BJ (cell line): ENCODE results near the gene MTURN. TPM values are rescaled to one million over a fixed set of nuclear protein-coding genes. Genes with fewer than 3 reads are reported as not detected.

ENCODE experiments used
- CTCF ChIA-PET: fragments of 350-600 bp; formaldehyde crosslinking; extraction: SDS; loops from one replicate; lab custom pipeline; 2021; ENCODE audit warnings: antibody characterized with exemption, inconsistent platforms; lab: Yijun Ruan, JAX
- POLR2A ChIA-PET: fragments of 300-600 bp; sonication (Branson Sonifier 250); formaldehyde crosslinking; extraction: SDS; loops from one replicate; lab custom pipeline; 2021; ENCODE audit warnings: antibody characterized with exemption; lab: Charles Lee
- DNase-seq: peaks from one replicate; pipeline ENCODE4 v3.0.0-alpha.2; 2011; ENCODE audit warnings: low read depth
- H3K27me3 ChIP-seq: 2 replicates; pipeline ENCODE4 v1.6.0; 2011; ENCODE audit warnings: low read length; ENCODE audit not compliant: control insufficient read depth, insufficient read depth
- H3K36me3 ChIP-seq: 2 replicates; pipeline ENCODE4 v1.5.1; 2011; ENCODE audit warnings: low read length; ENCODE audit not compliant: control insufficient read depth, insufficient read depth
- H3K4me3 ChIP-seq: 2 replicates; pipeline ENCODE4 v1.5.1; 2011; ENCODE audit warnings: low read depth, mild to moderate bottlenecking, control low read depth, low read length
- polyA minus RNA-seq: library from RNA; depleted of rRNA, polyadenylated mRNA; stranded (reverse); fragments of >200 nt; gene quantifications from 2 replicates; pipeline ENCODE4 v1.2.3, GENCODE V29; 2011; rRNA and poly(A)+ RNA removed
- polyA plus RNA-seq: library from polyadenylated mRNA; depleted of rRNA; stranded (reverse); fragments of >200 nt; gene quantifications from 2 replicates; pipeline ENCODE4 v1.2.3, GENCODE V29; 2011; rRNA removed
- TF ChIP-seq, protein P1 (sequence below): IDR thresholded peaks from 2 replicates; pipeline ENCODE4 v1.5.1; 2011; ENCODE audit warnings: low read depth, mild to moderate bottlenecking, control low read depth, inconsistent platforms, low read length, moderate library complexity; ENCODE audit not compliant: insufficient read depth

MTURN gene
- 7.0 and 9.2 TPM in 2 replicates for polyA plus RNA-seq
- 3.7 TPM in 2 replicates for polyA minus RNA-seq

DNA sequence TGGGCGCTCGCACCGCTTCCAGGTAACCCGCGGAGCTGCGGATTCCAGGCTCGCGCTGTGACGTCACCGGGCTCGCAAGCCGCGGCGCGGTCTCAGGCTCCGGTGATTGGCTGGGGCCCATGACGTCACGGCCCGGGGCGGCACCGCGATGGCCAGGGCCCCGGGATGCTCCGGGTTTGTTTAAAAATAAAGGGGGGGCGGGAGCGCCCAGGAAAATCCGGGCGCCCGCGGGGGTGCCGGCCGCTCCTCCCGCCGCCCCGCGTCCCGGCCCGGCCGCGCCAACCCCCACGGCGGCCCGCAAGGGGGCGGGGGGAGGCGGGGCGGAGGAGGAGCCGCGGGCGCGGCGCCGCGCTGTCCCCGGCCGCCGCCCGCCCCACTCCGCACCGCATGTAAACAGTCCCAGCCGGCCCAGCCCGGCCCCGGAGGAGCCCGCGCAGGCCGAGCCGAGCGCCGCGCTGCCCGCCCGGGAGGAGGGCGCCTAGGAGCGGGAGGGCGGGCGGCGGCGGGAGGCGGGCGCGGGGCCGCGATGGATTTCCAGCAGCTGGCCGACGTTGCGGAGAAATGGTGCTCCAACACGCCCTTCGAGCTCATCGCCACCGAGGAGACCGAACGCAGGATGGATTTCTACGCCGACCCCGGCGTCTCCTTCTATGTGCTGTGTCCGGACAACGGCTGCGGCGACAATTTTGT is at the start of gene MTURN:
TSS of gene MTURN (plus strand) at position 376 of the 690 bp plus-strand sequence. CDS start at position 527, 151 bp downstream.
- TF ChIP-seq, protein P1, sequence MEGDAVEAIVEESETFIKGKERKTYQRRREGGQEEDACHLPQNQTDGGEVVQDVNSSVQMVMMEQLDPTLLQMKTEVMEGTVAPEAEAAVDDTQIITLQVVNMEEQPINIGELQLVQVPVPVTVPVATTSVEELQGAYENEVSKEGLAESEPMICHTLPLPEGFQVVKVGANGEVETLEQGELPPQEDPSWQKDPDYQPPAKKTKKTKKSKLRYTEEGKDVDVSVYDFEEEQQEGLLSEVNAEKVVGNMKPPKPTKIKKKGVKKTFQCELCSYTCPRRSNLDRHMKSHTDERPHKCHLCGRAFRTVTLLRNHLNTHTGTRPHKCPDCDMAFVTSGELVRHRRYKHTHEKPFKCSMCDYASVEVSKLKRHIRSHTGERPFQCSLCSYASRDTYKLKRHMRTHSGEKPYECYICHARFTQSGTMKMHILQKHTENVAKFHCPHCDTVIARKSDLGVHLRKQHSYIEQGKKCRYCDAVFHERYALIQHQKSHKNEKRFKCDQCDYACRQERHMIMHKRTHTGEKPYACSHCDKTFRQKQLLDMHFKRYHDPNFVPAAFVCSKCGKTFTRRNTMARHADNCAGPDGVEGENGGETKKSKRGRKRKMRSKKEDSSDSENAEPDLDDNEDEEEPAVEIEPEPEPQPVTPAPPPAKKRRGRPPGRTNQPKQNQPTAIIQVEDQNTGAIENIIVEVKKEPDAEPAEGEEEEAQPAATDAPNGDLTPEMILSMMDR: no peak
- peak within 1 kb of the TSS; percentile 77 for H3K4me3 ChIP-seq
- no peaks in the 10 kb centered on the region for H3K27me3 ChIP-seq
- DNase-seq: no peak
- ChIA-PET POLR2A (no interaction called here), CTCF (no interaction called here)
- H3K36me3 ChIP-seq: no peaks in the 10 kb centered on the region

DNA sequence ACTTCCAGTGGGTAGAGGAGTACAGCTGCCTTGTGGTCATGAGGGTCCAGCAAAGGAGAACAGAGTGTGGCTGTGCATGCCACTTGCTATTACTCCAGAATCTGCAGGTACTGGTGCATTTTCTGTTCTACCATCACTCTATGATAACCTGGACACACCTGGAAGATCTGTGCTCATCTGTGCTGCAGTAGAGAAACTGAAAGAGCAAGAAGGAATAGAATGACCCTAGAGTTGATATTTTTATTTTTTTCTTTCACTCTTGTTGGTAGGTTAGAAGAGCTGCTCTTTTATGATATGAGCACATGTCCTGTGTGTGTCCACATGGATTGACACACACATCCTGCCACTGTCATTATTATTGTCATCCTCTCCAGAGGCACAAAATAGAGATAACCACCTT is 48.3 kb upstream of the MTURN start:
- TF ChIP-seq, protein P1: no peak
- CTCF ChIA-PET: interaction anchor here (5.2 kb wide), 1 partner anchor 10 kb away, joined by 35 read pairs; no protein-coding TSS in a partner anchor
- DNase-seq: no peak
- POLR2A ChIA-PET: no interaction called here
- Histone ChIP-seq H3K27me3 (no peaks in the 10 kb centered on the region), H3K4me3 (no peak overlapping the region), H3K36me3 (peaks cover 4% of the 10 kb centered on the region; the same call in 1 of the 2 replicates)

DNA sequence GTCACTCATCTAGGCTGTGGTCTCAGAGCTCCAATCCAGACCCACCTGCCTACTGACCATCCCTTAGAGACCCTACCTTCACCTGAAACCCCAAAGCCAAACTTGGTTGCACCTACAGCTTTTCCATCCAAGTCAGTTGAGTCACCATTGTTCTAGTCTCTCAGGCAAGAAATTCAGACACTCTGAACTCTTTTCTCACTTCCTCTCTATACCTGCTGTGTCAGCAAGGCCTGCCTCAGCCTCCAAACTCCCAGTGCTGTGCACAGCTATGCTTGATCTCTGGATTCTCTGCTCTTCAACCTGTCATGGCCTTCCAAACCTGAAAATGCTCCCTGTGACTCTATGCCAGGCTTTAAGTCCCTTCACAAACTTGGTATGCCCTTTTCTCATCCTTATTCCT is 47.4 kb upstream of the MTURN start:
- no peak overlapping the region for H3K4me3 ChIP-seq
- H3K27me3 ChIP-seq: no peaks in the 10 kb centered on the region
- ChIA-PET CTCF (interaction anchor here (5.2 kb wide), 1 partner anchor 11 kb away, joined by 35 read pairs; no protein-coding TSS in a partner anchor), POLR2A (no interaction called here)
- peaks cover 2% of the 10 kb centered on the region; the same call in 1 of the 2 replicates for H3K36me3 ChIP-seq
- DNase-seq: no peak
- TF ChIP-seq, protein P1: no peak

DNA sequence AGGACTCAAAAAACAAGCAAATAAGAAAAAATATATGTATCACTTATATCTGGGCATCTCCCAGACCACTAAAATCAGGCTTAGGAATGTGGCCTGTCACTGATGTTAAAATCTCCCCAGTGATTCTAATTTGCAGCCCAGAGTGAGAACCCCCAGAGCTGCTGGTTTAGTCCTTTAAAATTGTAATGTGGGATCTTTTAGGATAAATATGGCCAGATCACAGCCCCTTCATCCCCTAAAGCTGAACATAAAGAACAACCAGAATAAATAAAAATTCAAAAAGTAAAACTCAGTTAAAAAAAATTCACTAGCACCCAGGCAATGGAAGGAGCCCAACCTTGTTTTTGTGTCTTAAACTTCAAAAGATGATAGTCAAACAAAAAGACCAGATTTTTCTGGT is 46.4 kb upstream of the MTURN start:
- CTCF ChIA-PET: interaction anchor here (5.2 kb wide), 1 partner anchor 12 kb away, joined by 35 read pairs; no protein-coding TSS in a partner anchor
- no peak for DNase-seq

DNA sequence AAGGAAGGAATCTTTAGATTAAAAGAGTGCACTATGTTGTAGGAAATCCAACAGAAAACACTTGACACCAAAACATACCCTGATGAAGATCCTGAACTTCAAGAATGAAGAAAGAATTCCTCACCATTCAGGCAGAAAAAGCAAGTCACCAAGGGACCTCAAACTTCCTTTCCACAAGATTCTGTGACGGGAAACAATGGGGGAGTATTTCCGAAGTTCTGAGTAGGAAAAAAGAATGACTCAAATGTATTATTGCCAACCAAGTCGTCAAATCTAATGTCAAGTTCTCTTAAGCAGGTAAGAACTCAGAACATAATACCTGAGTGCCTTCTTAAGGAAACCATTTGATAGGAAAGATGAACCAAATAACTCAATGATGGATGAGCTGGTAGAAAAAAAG is 44.7 kb upstream of the MTURN start:
- TF ChIP-seq, protein P1: no peak
- DNase-seq: no peak
- H3K4me3 ChIP-seq: no peak overlapping the region
- ChIA-PET CTCF (interaction anchor here (1.7 to 2.8 kb wide), 2 partner anchors 8 to 16 kb away, joined by 5 to 7 read pairs; no protein-coding TSS in a partner anchor), POLR2A (no interaction called here)
- H3K27me3 ChIP-seq: no peaks in the 10 kb centered on the region
- H3K36me3 ChIP-seq: peaks cover 2% of the 10 kb centered on the region; the same call in 1 of the 2 replicates

More for the DNA sequence above, 46.4 kb upstream of the MTURN start:
- Histone ChIP-seq H3K4me3 (no peak overlapping the region), H3K27me3 (no peaks in the 10 kb centered on the region), H3K36me3 (peaks cover 2% of the 10 kb centered on the region; the same call in 1 of the 2 replicates)
- TF ChIP-seq, protein P1: no peak
- POLR2A ChIA-PET: no interaction called here
